Fibroblast of the aortic adventitia (primary cell): ENCODE measurements around the gene UGT1A10. TPM values are rescaled to one million over a fixed set of nuclear protein-coding genes. Genes with fewer than 3 reads are reported as not detected.

Source experiments
- DNase-seq: peaks from one replicate; pipeline ENCODE4 v3.0.0-alpha.2; 2010; ENCODE audit warnings: low read depth
- H3K4me3 ChIP-seq: 2 replicates; pipeline ENCODE4 v1.5.1; 2011; ENCODE audit warnings: low read depth, mild to moderate bottlenecking, control low read depth, low read length, moderate library complexity
- CTCF ChIP-seq: IDR thresholded peaks from 2 replicates; pipeline ENCODE4 v1.5.1; 2011; ENCODE audit warnings: mild to moderate bottlenecking, low read length, control low read depth, inconsistent platforms; ENCODE audit not compliant: insufficient read depth
- total RNA-seq: library from RNA; depleted of rRNA; stranded (reverse); fragments of >200 nt; gene quantifications from 2 replicates; pipeline ENCODE4 v1.2.3, GENCODE V29; 2012; ENCODE audit warnings: low replicate concordance

Gene UGT1A10
- total RNA-seq, 1 donor = not detected

DNA sequence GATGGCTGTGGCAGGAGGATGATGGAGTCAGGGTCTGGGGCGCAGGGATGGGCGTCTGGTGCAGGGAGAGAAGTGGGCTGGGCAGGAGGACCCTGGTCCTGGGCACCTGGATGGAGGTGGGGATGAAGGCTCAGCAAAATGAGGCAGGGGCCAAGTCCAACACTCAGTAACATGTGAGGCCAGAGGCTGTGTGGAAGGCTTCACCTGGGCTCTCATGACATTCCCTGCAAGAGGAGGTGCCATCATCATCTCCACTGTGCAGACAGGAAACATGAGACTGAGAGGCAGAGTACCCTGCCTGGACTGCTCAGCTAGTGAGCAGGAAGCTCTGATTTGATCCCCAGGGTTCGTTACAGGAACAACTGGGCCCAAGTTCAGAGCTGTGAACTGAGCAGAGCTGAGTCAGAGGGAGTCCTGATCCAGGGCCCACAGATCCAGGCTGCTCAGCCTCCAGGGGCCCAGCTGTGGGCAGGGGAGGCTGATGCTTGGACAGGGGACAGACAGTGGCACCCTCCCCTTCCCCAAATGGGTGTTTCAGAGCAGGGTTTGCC, 181.2 kb downstream of the UGT1A10 start:
- TF ChIP-seq CTCF = no peak
- H3K4me3 ChIP-seq = no peak overlapping the region
- DNase-seq = peak; percentile 40

GRCh38 chr2:233817995-233818638, 181.9 kb downstream of the UGT1A10 start:
- no peak overlapping the region for H3K4me3 ChIP-seq
- TF ChIP-seq CTCF = no peak
- no peak for DNase-seq

DNA sequence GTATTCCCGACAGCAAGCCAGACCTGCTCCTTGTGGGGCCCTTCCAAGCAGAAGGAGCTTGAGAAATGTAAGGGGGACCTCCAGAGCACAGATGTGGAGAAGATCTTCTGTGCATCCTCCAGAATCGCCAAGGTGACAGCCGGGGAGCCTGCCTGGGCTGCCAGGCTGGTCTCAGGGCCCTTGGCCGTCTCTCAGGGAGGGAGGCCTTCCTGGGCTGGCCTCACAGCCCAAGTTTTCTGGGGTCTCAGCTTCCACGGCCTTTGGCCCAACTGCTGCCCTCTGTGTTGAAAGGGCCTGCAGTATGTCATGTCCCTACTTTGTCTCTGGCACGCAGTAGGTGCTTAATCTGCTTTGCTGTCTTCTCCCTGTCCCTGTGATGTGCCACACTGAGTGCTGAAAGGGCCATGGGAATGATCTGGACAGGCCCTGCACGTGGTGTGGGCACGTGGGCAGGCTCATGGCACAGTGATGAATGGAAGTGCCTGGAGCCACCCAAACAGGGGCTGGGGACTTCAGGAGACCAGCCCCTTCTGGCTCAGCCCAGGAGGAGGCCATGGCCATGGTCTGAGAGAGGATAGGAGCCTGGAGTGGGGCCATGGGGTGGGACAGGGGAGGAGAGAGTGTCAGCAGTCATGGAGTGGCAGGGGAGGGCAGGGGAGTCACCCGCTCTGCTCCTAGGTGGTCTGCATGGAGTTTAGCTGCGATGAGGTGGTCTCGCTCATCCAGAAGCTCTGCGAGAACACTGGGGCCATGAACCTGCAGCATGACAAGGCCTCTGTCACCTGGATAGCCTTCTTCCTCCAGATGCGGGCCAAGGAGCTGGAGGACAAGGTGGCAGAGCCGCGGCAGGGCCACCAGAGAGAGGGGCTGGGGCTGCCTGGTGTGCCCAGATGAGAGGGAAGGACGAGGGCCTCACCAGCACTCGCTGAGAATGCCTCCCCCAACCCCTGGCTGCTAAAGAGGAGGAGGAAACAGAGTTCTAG, 182.7 kb downstream of the UGT1A10 start:
- no peak overlapping the region for H3K4me3 ChIP-seq
- no peak for DNase-seq
- no peak for TF ChIP-seq CTCF

DNA sequence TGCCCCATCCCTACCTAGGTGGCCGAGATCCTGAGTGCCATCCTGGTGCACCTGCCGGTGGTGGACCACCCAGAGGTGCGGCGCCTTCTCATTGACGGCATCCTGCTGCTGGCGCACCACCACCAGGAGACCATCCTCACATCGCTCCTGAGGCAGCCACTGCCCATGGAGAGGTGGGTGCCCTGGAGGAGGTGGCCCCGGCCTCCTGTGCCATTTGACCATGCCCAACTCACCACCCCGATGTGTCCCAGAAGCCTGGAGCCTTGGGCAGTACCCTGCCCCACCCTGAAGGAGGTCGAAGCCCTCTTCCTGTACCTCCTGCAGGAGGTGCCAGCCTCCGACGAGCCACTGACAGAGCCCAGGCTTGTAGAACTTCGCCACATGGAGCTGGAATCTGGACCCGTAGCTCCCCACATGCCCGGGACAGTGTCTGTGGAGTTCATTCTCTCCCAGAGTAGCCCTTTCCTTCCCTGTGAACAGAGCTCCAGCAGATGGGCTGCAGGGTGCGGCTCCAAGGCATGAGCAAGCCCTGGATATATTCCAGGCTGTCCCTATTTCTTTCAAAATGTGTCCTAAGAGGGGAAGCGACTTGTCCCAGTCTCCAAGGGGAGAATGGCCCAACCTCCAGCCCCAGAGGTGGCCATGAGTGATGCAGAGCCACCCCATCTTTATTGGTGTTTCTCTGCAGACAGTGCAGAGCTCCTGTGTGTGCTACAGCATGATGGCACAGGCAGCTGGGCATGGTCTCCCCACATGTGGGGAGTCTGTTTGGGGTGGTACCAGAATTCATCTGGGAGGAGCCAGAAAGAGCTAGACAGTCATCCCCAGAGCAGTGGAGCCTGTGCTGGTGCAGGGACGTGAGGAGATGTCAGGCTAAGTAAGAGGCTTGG, 183.9 kb downstream of the UGT1A10 start:
- DNase-seq = no peak
- H3K4me3 ChIP-seq = no peak overlapping the region
- no peak for TF ChIP-seq CTCF

DNA sequence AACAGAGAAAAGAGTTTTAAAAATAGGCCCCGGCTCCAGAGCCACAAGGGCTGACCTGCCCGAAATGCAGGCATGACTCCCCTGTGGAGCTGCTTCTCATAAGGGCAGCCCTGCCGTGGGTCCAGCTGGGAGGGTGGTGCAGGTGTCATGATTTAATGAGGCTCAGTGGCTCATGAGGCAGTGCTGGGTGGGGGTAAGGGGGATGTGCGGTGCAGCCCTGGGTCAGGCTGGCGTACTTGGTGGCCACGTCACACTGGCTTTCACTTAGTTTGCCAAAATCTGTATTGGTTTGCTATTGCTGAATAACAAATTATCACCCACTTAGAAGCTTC, 184.5 kb downstream of the UGT1A10 start:
- DNase-seq = no peak
- no peak overlapping the region for H3K4me3 ChIP-seq
- TF ChIP-seq CTCF = no peak

- no peak for DNase-seq
- no peak overlapping the region for H3K4me3 ChIP-seq
- no peak for TF ChIP-seq CTCF
Measured at GRCh38 chr2:233821196-233821595, 184.9 kb downstream of the UGT1A10 start.
